NCI-H1436 (cell line): ENCODE results near the gene MED17.

ENCODE experiments used
- DNase-seq: peaks from one replicate; lab custom pipeline; 2025; lab: John Stamatoyannopoulos, UW

The MED17 gene

DNA sequence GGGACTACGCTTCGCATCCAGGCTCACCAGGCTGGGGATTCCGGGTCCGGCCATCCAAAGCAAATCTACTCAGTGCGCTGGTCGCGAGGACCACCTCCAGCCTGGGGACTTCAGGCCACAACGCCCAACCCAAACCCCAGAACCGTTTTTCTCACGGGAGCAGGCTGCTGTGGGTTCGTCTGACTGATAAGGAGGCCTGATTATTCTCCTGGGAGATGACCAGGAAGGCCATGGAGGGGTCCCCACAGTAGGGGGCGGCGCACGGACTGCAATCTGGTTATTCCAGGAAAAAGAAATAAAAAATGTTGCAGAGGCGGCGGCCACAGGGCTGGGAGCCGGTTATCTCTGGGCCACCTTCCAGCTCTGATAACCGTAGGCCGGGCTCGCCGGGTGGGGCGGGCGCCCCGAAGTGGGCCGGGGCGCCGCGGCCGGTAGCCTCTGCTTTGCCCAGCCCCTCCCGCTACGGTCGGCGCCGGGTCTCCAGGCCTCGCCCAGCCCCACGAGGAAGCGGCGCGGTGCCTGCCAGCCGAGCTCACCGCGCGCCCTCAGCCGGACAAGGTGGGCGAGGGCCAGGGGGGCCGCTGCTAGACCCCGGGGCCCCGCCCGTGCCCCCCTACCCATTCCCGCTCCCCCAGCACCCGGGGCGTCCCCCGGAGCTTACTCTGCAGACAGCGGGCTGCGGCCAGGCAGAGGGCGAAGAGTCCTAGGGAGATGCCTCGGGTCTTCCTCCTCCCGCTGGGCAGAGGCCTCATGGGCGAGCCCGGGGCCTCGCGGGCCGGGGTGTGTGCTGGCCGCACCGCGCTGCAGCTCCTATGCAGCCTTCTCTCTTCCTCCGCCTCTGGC is 65.9 kb downstream of the MED17 start:
- DNase-seq, result peak; percentile 31

DNA sequence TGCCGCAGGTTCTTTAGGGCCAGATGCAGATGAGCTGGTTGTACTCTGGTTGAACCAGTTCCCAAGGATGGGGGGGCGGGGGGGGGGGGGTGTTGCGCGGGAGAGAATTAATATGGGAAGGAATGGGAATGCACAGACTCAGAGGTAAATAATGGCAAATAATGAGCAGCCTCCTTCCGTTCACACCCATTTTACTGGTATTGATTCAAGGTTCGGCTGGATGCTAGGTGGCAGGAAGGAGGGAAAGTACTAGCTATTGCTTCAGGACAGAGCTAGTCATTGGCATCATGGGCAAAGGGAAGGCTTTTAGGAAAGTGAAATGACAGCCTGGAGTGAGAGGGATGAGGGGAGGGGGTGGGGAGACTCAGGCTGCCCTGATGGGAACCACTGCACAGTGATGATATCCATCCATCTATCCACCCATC is 66.5 kb downstream of the MED17 start, which contains the start of gene VSTM5:
TSS of gene VSTM5 (minus strand) at position 25 of the 425 bp plus-strand sequence. CDS start 116 bp downstream, outside the sequence.
- DNase-seq, result no peak

DNA sequence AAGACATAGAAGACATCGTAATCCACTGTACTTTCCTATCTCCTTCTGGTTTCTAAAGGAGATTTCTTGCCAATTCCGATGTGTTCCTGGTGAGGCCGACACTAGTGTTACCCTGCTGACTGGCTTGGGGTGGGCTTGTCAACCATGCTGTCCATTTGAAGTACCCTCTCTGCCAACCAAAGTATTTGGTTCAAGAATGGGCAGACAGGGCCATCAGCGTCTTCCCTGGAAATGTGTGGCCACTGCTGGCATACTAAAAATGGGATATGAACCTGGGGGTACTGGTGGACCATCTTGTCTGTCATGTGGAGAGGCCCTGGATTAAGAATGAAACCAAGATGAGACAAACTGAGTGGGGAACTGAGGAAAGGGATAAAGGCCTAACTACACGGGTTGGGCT is 68.2 kb downstream of the MED17 start:
- no peak for DNase-seq

DNA sequence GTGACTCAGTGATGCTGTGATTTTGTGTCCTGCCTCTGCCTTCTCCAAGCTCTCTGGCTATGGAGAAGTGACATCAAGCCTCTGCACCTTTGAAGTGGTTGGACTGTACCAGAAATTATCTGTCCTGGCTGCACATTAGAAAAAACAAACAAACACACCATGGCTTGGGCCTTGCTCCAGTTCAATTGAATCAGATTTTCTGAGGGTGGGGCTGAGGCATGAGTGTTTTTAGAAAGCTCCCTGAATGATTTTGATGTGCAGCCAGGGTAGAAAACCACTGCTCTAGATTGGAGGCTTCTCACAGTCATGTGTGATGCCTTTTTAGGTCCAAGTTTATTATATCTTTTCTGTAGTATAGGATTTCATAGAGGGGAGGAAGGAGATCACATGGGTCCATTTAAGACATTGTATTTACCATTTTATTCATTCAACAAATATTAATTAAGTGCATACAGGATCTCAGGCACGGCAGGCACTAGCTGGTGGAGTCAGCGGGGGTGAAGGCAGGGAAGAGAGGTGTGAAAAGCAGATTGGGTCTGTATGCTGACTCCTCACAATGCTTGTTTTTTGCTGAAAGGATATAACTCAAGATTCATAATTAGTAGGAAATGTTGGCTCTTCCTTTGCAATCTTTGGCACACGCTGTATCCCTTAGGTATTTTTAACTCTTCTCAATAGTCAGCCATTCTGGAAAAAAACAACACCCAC is 73.5 kb downstream of the MED17 start:
- DNase-seq, result no peak

DNA sequence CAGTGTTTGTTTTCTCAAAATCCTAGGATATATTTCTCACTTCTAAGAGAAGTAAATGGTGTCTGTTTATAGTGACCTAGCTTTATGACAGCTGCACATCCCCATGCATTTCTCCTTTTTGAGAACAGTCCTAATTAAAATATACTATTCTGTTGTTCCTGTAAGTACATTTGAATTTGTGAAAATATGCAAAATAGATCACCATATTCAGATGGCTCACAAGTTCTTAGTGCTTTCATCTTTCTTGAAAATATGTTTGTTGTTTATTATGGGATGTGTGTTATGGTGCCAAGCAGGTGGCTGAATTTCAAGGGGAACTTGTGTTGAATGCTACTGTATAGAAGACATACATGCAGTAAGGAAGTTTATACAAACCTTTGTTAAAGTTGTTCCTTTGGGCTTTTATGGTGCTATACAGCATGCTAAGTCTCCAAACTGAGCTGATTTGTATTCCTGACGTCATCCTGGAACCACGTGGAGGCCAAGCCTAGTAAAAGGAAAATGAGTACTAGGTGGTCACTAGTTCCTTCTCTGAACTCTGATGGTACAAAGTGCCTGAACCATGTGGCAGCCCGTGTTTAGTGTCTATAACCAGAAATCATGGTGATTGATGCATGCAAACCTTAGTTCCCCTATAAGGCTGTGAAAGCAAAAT is 74.2 kb downstream of the MED17 start:
- no peak for DNase-seq

GRCh38 chr11:93861808-93862207 is 77.7 kb downstream of the MED17 start:
- no peak for DNase-seq
